Adrenal gland (tissue), 12 donors: ENCODE results near the gene SPAG5. TPM values are rescaled to one million over a fixed set of nuclear protein-coding genes. Genes with fewer than 3 reads are reported as not detected.

Experiments used
- DNase-seq, 7 donors: peaks; one replicate each; pipeline ENCODE4 v3.0.0-alpha.2; 2019 to 2020
- H3K27ac ChIP-seq, 5 donors: fragments of 200-600 bp; sonication (generic) in 4 of 5; 1 replicate in 3 of 5; 2 replicates in 2 of 5; pipeline versions ENCODE4 v1.5.1 to v1.8.0; 2016 to 2020; ENCODE audit warnings: mild to moderate bottlenecking in 1 of 5
- H3K27me3 ChIP-seq: fragments of 200-600 bp; 2 replicates; pipeline ENCODE4 v1.8.0; 2021
- H3K36me3 ChIP-seq, 2 donors: fragments of 200-600 bp; replicated peaks in 1 of 2; 1 replicate in 1 of 2; 2 replicates in 1 of 2; pipeline versions ENCODE4 v1.5.1 to v1.8.0; 2018 to 2022
- H3K4me1 ChIP-seq, 2 donors: fragments of 200-600 bp; replicated peaks in 1 of 2; 1 replicate in 1 of 2; 2 replicates in 1 of 2; pipeline versions ENCODE4 v1.5.1 to v1.8.0; 2018 to 2021
- H3K4me3 ChIP-seq, 4 donors: fragments of 200-600 bp; sonication (generic) in 3 of 4; one replicate each; pipeline ENCODE4 v1.5.1; 2016 to 2018
- H3K9me3 ChIP-seq, 3 donors: fragments of 200-600 bp; sonication (generic) in 1 of 3; replicated peaks in 1 of 3; 1 replicate in 2 of 3; 2 replicates in 1 of 3; pipeline versions ENCODE4 v1.5.1 to v1.8.0; 2016 to 2021
- CTCF ChIP-seq, 6 experiments: fragments of 450-650 bp in 4 of 6; fragments of 200-600 bp in 2 of 6; sonication (generic) in 1 of 6; IDR thresholded peaks; 1 replicate in 5 of 6; 2 replicates in 1 of 6; pipeline versions ENCODE4 v1.5.1 to v1.8.0; 2016 to 2021; ENCODE audit warnings: antibody characterized with exemption in 6 of 6, mild to moderate bottlenecking in 2 of 6, moderate library complexity in 1 of 6
- POLR2A ChIP-seq, 2 donors: fragments of 450-650 bp; IDR thresholded peaks; one replicate each; pipeline ENCODE4 v1.6.1; 2017; ENCODE audit warnings: antibody characterized with exemption in 2 of 2, mild to moderate bottlenecking in 2 of 2, moderate library complexity in 1 of 2
- WGBS, 4 donors: extraction: QIAGEN DNeasy Blood & Tissue Kit in 2 of 4; methylation state at CpG; one replicate each; pipeline versions ENCODE4 v1.1.5 to v1.1.7; 2013 to 2017; 5-methylcytosine and 5-hydroxymethylcytosine counted together
- intact Hi-C, 2 donors: fragments of 100-400 bp; cut with DNase I; formaldehyde crosslinking; loops; one replicate each; pipeline versions ENCODE4 v1.14.1 to v1.15.0; 2022 to 2023
- polyA plus RNA-seq, 3 donors: library from polyadenylated mRNA; stranded (reverse); fragments of 200-250 nt in 2 of 3; fragments of 350-450 nt in 1 of 3; fragmentation: Illumina TruSeq in 1 of 3; extraction: RNeasy Lipid Tissue Mini Kit (QIAGEN cat#74804) in 1 of 3; gene quantifications; one replicate each; pipeline ENCODE4 v1.2.3, GENCODE V29; 2013 to 2014
- total RNA-seq, 9 donors: library from RNA; depleted of rRNA in 4 of 9; stranded (reverse); fragments of >200 nt in 4 of 9; fragments of 120-200 nt in 1 of 9; fragmentation: NEBNext Ultra II Directional in 1 of 9; extraction: Animal tissue kit (Norgen Biotek cat#: 25700) in 1 of 9; gene quantifications; one replicate each; pipeline versions ENCODE4 v1.1.0 to v1.2.4, GENCODE V29; 2013 to 2023
- donor health status: healthy with polysubstance abuse.
- donor health status: Bipolar disorder and iron deficiency.
- donor health status: DM: yes; HTN: yes; CAD: no.
- donor health status: DM: no; HTN: no; CAD: no.
- donor health status: DM: no; HTN: no; CAD: no.
- donor health status: DM: yes; HTN: yes; CAD: no.

SPAG5 gene
- total and polyA plus RNA-seq, 12 donors = 0.97 to 35.6 (median 4.3) TPM

- no peaks in the 10 kb centered on the region for H3K4me1 ChIP-seq
- H3K36me3 ChIP-seq = no peaks in the 10 kb centered on the region
- intact Hi-C loops = no loop called here
- peaks cover 5% of the 10 kb centered on the region for H3K27me3 ChIP-seq
- TF ChIP-seq POLR2A (IDR thresholded peaks at IDR 0.05) (no peak), CTCF (IDR thresholded peaks at IDR 0.05) (no peak)
- H3K9me3 ChIP-seq = no peaks in the 10 kb centered on the region
- DNase-seq = no peak
- 80 to 96% (median 94%) methylated on average over 1 to 2 of the region's 2 CpGs for WGBS, 4 donors
- no peak overlapping the region for H3K27ac ChIP-seq
- no peak overlapping the region for H3K4me3 ChIP-seq
These were observed 71.0 kb downstream of the SPAG5 start for GRCh38 chr17:28527859-28528258.

Other genes with a start within 250 kb of the SPAG5 start
- gene POLDIP2, start 241.5 kb downstream of the SPAG5 start, total RNA-seq = 100 to 1,000 TPM; 154 to 204 (median 175) TPM
- 100 to 1,000 TPM in 2 of 3 donors, 10 to 100 TPM in 1; 74.2 to 201 (median 111) TPM for gene POLDIP2, start 241.5 kb downstream of the SPAG5 start, polyA plus RNA-seq
- gene SEBOX, start 233.8 kb downstream of the SPAG5 start, total RNA-seq = not detected
- gene SEBOX, start 233.8 kb downstream of the SPAG5 start, polyA plus RNA-seq = not detected
- gene VTN, start 228.7 kb downstream of the SPAG5 start, total RNA-seq = 100 to 1,000 TPM in 8 of 9 donors, 1 to 10 TPM in 1; 5.5 to 470 (median 220) TPM
- gene VTN, start 228.7 kb downstream of the SPAG5 start, polyA plus RNA-seq = 100 to 1,000 TPM in 2 of 3 donors, 10 to 100 TPM in 1; 69.9 to 184 (median 122) TPM
- gene SARM1, start 227.3 kb downstream of the SPAG5 start, total RNA-seq = 10 to 100 TPM in 8 of 9 donors, 1 to 10 TPM in 1; 5.8 to 40.0 (median 24.9) TPM
- gene SARM1, start 227.3 kb downstream of the SPAG5 start, polyA plus RNA-seq = 10 to 100 TPM; 10.8 to 22.6 (median 16.0) TPM
- 10 to 100 TPM; 11.9 to 79.8 (median 49.0) TPM for gene SLC46A1, start 192.8 kb downstream of the SPAG5 start, total RNA-seq
- gene SLC46A1, start 192.8 kb downstream of the SPAG5 start, polyA plus RNA-seq = 100 to 1,000 TPM in 1 of 3 donors, 10 to 100 TPM in 2; 13.3 to 104 (median 15.4) TPM
- 1 to 10 TPM in 1 of 9 donors, not detected in 8; 1.6 TPM for gene SLC13A2, start 125.4 kb downstream of the SPAG5 start, total RNA-seq
- gene SLC13A2, start 125.4 kb downstream of the SPAG5 start, polyA plus RNA-seq = under 1 TPM in 2 of 3 donors, not detected in 1; 0.03 to 0.05 TPM
- gene FOXN1, start 92.7 kb downstream of the SPAG5 start, total RNA-seq = under 1 TPM in 1 of 9 donors, not detected in 8; 0.06 TPM
- gene FOXN1, start 92.7 kb downstream of the SPAG5 start, polyA plus RNA-seq = not detected
- gene UNC119, start 46.4 kb downstream of the SPAG5 start, total RNA-seq = 10 to 100 TPM; 26.7 to 80.8 (median 41.3) TPM
- gene UNC119, start 46.4 kb downstream of the SPAG5 start, polyA plus RNA-seq = 10 to 100 TPM; 28.3 to 47.7 (median 36.1) TPM
- 10 to 100 TPM; 44.5 to 73.0 (median 58.7) TPM for gene PIGS, start 27.5 kb downstream of the SPAG5 start, total RNA-seq
- gene PIGS, start 27.5 kb downstream of the SPAG5 start, polyA plus RNA-seq = 10 to 100 TPM in 2 of 3 donors, 1 to 10 TPM in 1; 9.2 to 44.1 (median 12.6) TPM
- 10 to 100 TPM in 8 of 9 donors, 1 to 10 TPM in 1; 6.3 to 65.5 (median 32.3) TPM for gene ALDOC, start 22.1 kb downstream of the SPAG5 start, total RNA-seq
- gene ALDOC, start 22.1 kb downstream of the SPAG5 start, polyA plus RNA-seq = 10 to 100 TPM; 18.5 to 61.2 (median 18.7) TPM
- gene RSKR, start 15.2 kb upstream of the SPAG5 start, total RNA-seq = 10 to 100 TPM in 2 of 9 donors, 1 to 10 TPM in 7; 1.1 to 12.3 (median 5.2) TPM
- gene RSKR, start 15.2 kb upstream of the SPAG5 start, polyA plus RNA-seq = 10 to 100 TPM in 1 of 3 donors, 1 to 10 TPM in 2; 2.7 to 12.2 (median 4.3) TPM
- gene BLTP2, start 46.1 kb upstream of the SPAG5 start, total RNA-seq = 100 to 1,000 TPM in 8 of 9 donors, 10 to 100 TPM in 1; 93.1 to 228 (median 139) TPM
- 100 to 1,000 TPM in 1 of 3 donors, 10 to 100 TPM in 2; 27.8 to 137 (median 29.9) TPM for gene BLTP2, start 46.1 kb upstream of the SPAG5 start, polyA plus RNA-seq
- gene SDF2, start 62.9 kb upstream of the SPAG5 start, total RNA-seq = 100 to 1,000 TPM in 3 of 9 donors, 10 to 100 TPM in 6; 58.5 to 195 (median 84.8) TPM
- 100 to 1,000 TPM in 1 of 3 donors, 10 to 100 TPM in 2; 50.6 to 121 (median 52.7) TPM for gene SDF2, start 62.9 kb upstream of the SPAG5 start, polyA plus RNA-seq
- 100 to 1,000 TPM in 1 of 9 donors, 10 to 100 TPM in 8; 48.1 to 125 (median 68.5) TPM for gene SUPT6H, start 63.2 kb upstream of the SPAG5 start, total RNA-seq
- gene SUPT6H, start 63.2 kb upstream of the SPAG5 start, polyA plus RNA-seq = 10 to 100 TPM; 58.9 to 76.4 (median 74.2) TPM
- gene PROCA1, start 112.9 kb upstream of the SPAG5 start, total RNA-seq = 1 to 10 TPM in 4 of 9 donors, under 1 TPM in 4, not detected in 1; 0.61 to 3.2 (median 1.6) TPM
- 1 to 10 TPM in 2 of 3 donors, under 1 TPM in 1; 0.75 to 8.8 (median 3.8) TPM for gene PROCA1, start 112.9 kb upstream of the SPAG5 start, polyA plus RNA-seq
- 100 to 1,000 TPM; 111 to 332 (median 150) TPM for gene RAB34, start 118.8 kb upstream of the SPAG5 start, total RNA-seq
- 100 to 1,000 TPM; 114 to 195 (median 139) TPM for gene RAB34, start 118.8 kb upstream of the SPAG5 start, polyA plus RNA-seq
- gene RPL23A, start 121.0 kb upstream of the SPAG5 start, total RNA-seq = 1,000 to 10,000 TPM in 5 of 9 donors, 100 to 1,000 TPM in 4; 135 to 1,266 (median 1,139) TPM
- gene RPL23A, start 121.0 kb upstream of the SPAG5 start, polyA plus RNA-seq = 100 to 1,000 TPM; 523 to 901 (median 672) TPM
- 10 to 100 TPM in 2 of 9 donors, 1 to 10 TPM in 6, under 1 TPM in 1; 0.52 to 13.0 (median 5.6) TPM for gene TLCD1, start 127.2 kb upstream of the SPAG5 start, total RNA-seq
- gene TLCD1, start 127.2 kb upstream of the SPAG5 start, polyA plus RNA-seq = 10 to 100 TPM in 1 of 3 donors, 1 to 10 TPM in 2; 3.9 to 18.8 (median 6.8) TPM
- gene NEK8, start 129.8 kb upstream of the SPAG5 start, total RNA-seq = 10 to 100 TPM in 1 of 9 donors, 1 to 10 TPM in 7, under 1 TPM in 1; 0.54 to 11.9 (median 6.1) TPM
- gene NEK8, start 129.8 kb upstream of the SPAG5 start, polyA plus RNA-seq = 10 to 100 TPM in 1 of 3 donors, 1 to 10 TPM in 2; 6.0 to 10.8 (median 6.6) TPM
- 10 to 100 TPM in 8 of 9 donors, 1 to 10 TPM in 1; 8.2 to 50.5 (median 23.0) TPM for gene TRAF4, start 145.0 kb upstream of the SPAG5 start, total RNA-seq
- 10 to 100 TPM; 13.0 to 22.7 (median 17.9) TPM for gene TRAF4, start 145.0 kb upstream of the SPAG5 start, polyA plus RNA-seq
- 10 to 100 TPM in 6 of 9 donors, 1 to 10 TPM in 3; 5.0 to 18.3 (median 14.8) TPM for gene FAM222B, start 243.8 kb upstream of the SPAG5 start, total RNA-seq
- gene FAM222B, start 243.8 kb upstream of the SPAG5 start, polyA plus RNA-seq = 10 to 100 TPM in 2 of 3 donors, 1 to 10 TPM in 1; 4.9 to 16.4 (median 10.6) TPM